ENCODE data around the gene JAK2.
"Not testable (repeated sequence)": the region's sequence is repeated elsewhere in the genome, so short reads cannot be mapped to it uniquely, and the experiment has no call there.

Gene JAK2

DNA sequence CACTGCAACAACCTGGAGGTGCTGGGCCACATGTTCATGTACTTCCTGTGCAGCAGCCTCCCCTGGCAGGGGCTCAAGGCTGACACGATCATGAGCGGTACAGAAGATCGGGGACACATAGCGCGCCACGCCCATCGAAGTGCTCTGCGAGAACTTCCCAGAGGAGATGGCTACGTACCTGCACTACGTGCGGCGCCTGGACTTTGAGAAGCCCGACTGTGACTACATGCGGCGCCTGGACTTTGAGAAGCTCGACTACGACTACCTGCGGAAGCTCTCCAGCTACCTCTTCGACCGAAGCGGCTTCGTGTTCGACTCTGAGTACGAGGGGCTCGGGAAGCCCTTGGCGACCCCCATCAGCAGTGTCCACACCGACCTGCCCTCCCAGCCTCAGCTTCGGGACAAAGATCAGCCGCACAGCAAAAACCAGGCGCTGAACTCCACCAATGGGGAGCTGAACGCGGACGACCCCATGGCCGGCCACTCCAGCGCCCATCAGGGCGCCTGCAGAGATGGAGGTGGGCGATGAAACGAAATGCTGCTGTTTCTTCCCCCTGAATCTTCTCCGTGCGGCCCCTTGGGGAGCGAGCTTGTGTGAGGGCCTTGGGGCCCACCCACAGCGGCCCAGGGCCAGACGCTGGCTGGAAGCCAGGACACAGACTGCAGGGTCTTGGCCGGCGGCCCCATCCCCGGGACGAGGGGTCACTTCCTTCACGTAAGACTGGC, 56.5 kb downstream of the JAK2 start:
- DNase-seq (ENCODE audit: low read depth in 2 of 2) = no peak

DNA sequence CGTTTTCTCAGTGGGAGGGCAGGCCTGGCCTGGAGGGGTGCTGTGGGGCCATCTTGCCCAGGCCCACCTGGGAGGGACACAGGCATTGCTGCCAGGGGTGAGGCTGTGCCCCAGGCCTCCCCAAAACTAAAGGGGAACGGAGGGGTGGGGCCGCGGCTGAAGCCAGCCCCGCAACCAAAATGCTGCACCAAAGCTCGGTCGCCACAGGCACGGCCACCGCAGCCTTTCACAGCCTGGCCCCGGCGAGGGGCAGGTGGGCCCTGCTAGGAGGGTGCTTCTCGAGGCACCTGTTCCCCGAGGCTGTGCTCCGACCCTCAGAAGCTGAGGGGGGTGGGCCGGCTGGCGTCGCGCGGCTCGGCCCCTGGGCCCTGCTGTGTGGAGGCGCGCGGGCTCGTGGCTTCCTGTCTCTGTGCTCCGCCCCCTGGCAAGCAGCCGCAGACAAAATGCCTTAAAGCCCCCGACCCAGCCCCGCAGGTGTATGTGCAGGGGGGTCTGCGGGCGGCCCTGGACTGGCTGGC, 57.6 kb downstream of the JAK2 start:
- DNase-seq (ENCODE audit: low read depth in 2 of 2) = no peak

DNA sequence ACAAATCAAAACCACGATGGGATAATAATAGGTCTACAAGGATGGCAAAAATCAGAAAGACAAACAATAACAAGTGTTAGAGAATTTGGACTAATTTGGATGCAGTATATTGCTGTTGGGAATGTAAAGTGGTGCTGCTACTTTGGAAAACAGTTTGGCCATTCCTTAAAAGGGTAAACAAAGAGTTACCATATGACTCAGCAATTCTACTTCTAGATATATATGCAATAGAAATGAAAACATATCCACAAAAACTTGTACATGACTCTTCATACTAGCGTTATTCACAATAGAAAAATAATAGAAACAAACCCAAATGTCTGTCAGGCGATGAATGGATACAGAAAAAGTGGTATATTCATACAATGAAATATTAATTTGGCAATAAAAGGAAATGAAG, 58.3 kb downstream of the JAK2 start:
- no peak for DNase-seq (ENCODE audit: low read depth in 2 of 2)

DNA sequence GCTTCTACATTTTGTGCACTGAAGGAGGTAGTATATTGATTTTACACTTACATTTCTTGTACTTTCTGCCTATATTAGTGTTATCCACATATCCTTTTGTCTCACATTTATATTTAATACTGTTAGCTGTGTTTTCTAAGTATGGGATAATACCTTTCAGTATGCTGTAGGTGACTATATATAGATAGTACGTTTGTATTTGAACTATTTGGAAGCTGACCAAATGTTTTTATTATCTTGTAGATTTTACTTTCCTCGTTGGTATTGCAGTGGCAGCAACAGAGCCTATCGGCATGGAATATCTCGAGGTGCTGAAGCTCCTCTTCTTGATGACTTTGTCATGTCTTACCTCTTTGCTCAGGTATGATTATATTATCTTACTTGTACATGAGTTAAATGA, 59.1 kb downstream of the JAK2 start:
- no peak for DNase-seq (ENCODE audit: low read depth in 2 of 2)

DNA sequence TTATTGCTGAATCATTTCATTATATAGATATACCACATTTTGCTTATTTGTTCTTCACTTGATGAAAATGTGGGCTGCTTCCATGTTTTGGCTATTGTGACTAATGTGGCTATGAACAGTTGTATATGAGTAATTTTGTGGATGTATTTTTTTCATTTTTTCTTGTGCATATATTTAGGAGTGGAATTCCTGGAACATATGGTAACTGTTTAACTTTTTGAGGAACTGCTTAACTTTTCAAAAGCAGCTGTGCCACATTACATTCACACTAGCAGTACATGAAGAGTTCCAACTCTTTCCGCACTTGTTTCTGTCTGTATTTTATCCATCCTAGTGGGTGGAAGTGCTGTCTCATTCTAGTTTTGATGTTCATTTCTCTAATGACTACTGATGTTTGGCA, 67.8 kb downstream of the JAK2 start:
- no peak for DNase-seq (ENCODE audit: low read depth in 2 of 2)

DNA sequence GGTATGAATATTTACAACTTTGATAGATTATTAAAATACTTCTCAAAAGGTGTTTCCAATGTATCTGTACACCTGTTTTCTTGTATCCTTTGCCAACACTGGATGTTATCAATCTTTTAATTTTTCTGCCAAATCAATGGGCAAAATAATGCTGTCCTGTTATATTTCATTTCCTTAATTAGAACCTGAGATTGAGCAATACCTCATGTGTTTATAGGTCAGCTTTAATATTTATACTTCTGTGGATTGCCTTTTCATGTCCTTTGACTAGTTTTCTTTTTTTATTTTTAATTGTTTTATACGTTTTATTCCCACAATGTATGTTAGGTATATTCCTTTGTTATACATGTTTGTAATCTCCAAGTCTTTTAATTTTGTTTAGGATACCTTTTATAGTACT, 77.6 kb downstream of the JAK2 start:
- DNase-seq (ENCODE audit: low read depth in 2 of 2) = no peak

DNA sequence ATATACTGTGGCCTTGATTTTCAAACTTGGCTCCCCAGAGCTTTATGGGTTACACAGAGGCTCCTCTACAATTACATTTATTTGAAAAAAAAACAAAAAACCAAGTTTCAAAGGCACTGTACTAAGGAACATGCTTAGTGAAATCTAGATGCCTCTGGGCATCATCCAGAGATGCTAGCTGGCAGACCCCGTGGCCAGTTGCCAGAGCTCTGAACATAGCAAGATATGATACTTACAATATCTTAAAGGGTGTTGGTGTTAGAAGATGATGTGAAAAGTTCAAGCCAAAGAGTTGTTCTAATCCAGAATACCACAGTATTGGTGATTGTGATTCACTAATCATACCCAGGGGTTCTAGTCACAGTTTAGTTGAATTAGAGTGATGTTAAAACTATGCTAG, 87.8 kb downstream of the JAK2 start:
- no peak for DNase-seq (ENCODE audit: low read depth in 2 of 2)

DNA sequence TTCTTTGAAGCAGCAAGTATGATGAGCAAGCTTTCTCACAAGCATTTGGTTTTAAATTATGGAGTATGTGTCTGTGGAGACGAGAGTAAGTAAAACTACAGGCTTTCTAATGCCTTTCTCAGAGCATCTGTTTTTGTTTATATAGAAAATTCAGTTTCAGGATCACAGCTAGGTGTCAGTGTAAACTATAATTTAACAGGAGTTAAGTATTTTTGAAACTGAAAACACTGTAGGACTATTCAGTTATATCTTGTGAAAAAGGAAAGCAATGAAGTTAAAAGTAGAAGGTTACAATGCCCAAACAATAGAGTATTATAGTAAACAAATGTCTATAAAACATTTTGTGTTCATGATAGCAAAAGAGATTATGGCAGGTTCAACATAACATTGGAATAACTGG, 88.6 kb downstream of the JAK2 start:
- DNase-seq (ENCODE audit: low read depth in 2 of 2) = no peak

DNA sequence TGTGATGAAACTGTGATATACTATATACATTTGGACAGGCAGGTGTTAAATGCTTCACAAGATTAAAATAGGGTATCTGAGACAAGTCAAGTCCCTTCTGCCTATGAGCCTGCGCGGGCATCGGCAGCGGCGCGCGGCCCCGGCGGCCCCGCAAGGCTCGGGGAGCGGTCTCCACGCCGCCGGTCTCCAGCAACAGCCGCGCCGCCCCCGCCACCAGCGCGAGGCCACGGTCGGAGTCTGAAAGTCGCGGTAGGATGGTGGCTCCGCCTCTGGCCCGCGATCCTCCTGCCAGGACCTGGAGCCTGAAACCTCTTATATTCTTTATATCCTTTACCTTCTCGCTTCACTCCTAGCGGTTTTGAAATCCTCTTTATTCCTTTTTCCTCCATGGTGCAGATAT, 100.9 kb downstream of the JAK2 start:
- no peak for DNase-seq (ENCODE audit: low read depth in 2 of 2)

DNA sequence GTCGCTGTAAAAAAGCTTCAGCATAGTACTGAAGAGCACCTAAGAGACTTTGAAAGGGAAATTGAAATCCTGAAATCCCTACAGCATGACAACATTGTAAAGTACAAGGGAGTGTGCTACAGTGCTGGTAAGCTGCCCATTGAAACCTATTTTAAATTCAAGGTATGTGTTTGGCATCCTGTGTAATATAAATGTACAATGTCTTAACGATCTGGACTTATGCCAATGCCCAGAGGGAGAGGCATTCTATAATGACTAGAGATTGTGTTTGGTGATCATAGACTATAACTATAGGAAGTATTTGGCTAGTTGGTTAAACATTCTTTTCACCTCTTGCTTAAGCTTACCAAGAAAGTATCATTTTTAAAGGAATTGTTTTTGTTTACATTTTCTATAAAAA, 104.7 kb downstream of the JAK2 start:
- DNase-seq (ENCODE audit: low read depth in 2 of 2) = no peak

DNA sequence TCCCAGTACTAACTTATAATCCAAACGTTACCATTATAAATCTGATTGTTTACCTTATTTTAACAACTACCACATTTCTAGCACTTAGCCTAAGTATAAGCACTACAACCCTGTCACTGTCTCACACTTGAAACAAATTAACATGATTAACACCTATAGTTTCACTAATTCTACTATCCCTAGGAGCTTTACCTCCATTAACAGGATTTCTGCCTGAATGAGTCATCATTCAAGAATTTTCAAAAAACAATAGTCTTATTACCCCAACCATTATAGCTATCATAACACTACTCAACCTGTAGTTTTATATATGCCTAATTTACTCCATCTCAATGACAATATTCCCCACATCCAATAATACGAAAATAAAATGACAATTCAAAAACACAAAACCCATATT, 110.7 kb downstream of the JAK2 start:
- DNase-seq (ENCODE audit: low read depth in 2 of 2) = no peak

DNA sequence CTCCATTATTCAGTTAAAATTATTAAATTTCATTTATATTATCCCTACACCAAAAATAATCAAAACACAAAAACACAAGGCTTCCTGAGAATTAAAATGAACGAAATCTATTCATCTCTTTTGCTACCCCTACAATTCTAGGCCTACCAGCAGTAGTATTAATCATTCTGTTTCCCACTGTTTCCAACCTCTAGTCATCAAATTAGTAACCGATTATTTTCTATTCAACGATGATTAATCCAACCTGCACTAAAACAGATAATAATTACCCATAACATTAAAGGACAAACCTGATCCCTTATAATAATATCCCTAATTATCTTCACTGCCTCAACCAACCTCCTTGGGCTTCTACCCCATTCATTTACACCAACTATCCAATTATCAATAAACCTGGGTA, 114.4 kb downstream of the JAK2 start:
- DNase-seq (ENCODE audit: low read depth in 2 of 2) = no peak

DNA sequence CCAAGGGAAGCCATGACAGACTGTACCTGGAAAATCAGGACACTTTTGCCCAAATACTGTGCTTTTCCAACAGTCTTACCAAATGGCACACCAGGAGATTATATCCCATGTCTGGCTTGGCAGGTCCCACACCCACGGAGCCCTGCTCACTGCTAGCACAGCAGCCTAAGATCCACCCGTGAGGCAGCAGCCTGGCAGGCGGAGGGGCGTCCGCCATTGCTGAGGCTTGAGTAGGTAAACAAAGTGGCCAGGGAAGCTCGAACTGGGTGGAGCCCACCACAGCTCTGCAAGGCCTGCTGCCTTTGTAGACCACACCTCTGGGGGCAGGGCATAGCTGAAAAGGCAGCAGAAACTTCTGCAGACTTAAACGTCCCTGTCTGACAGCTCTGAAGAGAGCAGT, 116.1 kb downstream of the JAK2 start:
- DNase-seq (ENCODE audit: low read depth in 2 of 2) = not testable (repeated sequence)

DNA sequence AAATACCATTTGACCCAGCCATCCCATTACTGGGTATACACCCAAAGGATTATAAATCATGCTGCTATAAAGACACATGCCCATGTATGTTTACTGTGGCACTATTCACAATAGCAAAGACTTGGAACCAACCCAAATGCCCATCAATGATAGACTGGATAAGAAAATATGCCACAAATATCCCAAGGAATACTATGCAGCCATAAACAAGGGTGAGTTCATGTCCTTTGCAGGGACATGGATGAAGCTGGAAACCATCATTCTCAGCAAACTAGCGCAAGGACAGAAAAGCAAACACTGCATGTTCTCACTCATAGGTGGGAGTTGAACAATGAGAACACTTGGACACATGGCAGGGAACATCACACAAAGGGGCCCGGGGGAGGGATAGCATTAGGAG, 121.4 kb downstream of the JAK2 start:
- DNase-seq (ENCODE audit: low read depth in 2 of 2) = not testable (repeated sequence)

DNA sequence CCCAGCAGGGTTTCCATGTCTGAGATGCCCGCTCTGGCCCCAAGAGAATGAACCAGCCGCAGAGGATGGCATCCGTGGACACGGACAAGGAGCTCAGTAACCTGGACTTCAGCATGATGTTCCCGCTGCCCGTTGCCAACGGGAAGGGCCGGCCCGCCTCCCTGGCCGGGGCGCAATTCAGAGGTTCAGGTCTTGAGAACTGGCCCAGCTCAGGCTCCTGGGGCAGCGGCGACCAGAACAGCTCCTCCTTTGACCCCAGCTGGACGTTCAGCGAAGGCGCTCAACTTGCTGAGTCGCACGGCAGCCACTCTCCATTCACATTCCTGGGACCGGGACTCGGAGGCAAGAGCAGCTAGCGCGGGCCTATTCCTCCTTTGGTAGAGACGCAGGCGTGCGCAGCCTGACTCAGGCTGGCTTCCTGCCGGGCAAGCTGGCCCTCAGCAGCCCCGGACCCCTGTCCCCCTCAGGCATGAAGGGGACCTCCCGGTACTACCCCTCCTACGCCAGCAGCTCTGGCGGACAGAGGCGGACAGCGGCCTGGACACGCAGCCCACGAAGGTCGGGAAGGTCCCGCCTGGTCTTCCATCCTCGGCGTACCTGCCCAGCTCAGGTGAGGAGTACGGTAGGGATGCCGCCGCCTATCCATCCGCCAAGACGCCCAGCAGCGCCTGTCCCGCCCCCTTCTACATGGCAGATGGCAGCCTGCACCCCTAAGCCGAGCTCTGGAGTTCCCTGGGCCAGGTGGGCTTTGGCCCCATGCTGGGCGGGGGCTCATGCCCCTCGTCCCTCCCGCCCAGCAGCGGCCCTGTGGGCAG, 126.0 kb downstream of the JAK2 start:
- no peak for DNase-seq (ENCODE audit: low read depth in 2 of 2)

DNA sequence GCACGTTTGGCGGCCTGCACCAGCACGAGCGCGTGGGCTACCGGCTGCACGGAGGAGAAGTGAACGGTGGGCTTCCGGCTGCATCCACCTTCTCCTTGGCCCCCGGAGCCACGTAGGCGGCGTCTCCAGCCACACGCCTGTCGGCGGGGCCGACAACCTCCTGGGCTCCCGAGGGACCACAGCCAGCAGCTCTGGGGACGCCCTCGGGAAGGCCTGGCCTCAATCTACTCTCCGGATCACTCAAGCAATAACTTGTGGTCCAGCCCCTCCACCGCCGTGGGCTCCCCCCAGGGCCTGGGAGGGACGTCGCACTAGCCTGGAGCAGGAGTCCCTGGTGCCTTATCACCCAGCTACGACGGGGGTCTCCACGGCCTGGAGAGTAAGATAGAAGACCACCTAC, 126.6 kb downstream of the JAK2 start:
- no peak for DNase-seq (ENCODE audit: low read depth in 2 of 2)

DNA sequence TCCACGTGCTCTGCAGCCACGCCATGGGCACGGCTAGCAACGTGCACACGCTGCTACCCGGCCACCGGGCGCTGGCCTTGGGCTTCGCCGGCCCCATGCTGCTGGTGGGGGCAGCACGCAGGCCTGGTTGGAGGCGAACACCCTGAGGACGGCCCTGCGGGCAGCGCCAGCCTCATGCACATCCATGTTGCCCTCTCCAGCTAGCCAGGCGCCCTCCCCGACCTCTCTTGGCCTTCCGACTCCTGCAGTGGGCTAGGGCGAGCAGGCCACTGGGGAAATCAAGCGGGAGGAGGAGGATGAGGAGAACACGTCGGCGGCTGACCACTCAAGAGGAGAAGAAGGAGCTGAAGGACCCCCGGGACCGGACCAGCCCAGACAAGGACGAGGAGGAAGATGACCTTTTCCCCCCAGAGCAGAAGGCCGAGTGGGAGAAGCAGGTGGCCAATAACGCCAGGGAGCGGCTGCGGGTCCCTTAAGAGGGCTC, 127.1 kb downstream of the JAK2 start:
- DNase-seq (ENCODE audit: low read depth in 2 of 2) = no peak

DNA sequence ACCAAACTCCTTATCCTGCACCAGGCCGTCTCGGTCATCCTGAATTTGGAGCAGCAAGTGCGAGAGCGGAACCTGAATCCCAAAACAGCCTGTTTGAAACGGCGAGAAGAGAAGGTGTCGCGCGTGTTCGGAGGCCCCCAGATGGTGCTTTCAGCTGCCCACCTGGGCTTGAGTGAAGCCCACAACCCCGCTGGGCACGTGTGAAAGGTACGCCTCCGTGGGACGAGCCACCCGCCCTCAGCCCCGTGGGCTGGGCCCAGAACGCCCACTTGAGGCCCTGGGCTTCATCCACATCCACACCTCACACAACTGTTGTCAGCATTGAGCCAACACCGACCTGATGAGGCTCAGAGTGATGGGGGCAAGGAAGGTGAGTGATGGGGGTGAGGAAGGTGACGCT, 127.6 kb downstream of the JAK2 start:
- DNase-seq (ENCODE audit: low read depth in 2 of 2) = no peak

DNA sequence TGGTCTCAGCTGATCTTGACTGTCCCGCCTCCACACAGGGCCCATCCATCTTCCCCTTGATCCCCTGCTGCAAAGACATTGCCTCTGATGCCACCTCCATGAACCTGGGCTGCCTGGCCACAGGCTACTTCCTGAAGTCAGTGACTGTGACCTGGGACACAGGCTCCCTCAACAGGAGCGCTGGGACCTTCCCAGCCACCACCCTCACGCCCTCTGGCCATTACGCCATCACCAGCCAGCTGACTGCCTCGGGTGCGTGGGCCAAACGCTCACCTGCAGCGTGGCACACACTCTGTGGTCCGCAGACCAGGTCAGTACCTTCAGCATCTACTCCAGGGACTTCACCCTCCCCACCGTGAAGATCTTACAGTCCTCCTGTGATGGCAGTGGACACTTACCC, 128.5 kb downstream of the JAK2 start:
- DNase-seq (ENCODE audit: low read depth in 2 of 2) = no peak

DNA sequence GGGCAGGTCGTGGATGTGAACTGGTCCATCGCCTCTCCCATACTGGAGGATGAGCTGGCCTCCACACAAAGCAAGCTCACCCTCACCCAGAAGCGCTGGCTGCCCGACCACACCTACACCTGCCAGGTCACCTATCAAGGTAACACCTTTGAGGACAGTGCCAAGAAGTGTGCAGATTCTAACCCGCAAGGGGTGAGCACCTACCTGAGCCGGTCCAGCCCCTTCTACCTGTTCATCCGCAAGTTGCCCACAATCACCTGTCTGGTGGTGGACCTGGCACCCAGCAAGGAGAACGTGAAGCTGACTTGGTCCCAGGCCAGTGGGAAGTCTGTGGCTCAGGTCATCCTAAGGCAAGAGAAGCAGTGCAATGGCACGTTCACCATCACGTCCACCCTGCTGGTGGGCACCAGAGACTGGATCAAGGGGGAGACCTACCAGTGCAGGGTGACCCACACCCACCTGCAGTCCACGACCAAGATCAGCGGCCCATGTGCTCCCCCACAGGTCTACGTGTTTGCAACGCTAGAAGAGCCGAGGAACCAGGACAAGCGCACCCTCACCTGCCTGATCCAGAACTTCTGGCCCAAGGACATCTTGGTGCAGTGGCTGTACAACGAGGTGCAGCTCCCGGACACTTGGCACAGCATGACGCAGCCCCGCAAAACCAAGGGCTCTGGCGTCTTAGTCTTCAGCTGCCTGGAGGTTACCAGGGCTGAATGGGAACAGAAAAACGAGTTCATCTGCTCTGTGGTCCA, 129.1 kb downstream of the JAK2 start:
- DNase-seq (ENCODE audit: low read depth in 2 of 2) = no peak

DNA sequence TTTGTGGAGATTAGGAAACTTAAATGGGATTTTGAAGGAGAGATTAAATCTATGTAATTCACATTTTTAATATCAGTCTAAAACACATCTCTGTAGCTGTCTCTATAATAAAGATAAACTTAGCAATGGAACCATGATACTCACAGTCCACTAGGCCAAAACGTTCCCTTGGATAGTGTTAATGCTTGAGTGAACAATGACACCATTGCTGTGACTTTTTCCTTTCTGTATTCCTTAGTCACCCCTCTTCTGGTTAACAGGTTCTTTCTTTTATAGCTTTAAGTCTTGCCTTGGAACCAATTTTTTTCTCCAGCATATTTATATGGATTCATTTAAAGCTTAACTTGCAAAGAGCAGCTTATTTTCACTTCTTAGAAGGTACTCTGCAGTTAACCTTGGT, 137.0 kb downstream of the JAK2 start:
- no peak for DNase-seq (ENCODE audit: low read depth in 2 of 2)

DNA sequence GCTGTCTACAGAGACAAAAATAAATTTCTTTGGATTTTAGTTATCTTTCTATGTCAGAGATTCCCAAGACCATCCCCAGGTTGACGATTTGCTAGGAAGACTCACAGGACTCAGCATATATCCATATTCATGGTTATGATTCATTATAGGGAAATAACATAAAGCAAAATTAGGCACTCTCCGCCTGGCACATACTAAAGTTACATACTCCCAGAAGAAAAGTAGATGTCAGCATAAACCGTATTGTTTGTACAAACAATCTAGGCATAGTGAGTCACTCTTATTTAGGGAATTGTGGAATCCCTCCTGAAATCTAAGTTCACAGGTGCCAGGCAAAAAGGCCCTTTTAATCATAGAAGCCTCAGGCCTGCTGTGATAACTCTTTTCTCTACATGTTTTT, 137.4 kb downstream of the JAK2 start:
- DNase-seq (ENCODE audit: low read depth in 2 of 2) = no peak
